Measurements from ENCODE around the gene GTF3C5.
"Not testable (repeated sequence)": the region's sequence is repeated elsewhere in the genome, so short reads cannot be mapped to it uniquely, and the experiment has no call there.

The GTF3C5 gene

DNA sequence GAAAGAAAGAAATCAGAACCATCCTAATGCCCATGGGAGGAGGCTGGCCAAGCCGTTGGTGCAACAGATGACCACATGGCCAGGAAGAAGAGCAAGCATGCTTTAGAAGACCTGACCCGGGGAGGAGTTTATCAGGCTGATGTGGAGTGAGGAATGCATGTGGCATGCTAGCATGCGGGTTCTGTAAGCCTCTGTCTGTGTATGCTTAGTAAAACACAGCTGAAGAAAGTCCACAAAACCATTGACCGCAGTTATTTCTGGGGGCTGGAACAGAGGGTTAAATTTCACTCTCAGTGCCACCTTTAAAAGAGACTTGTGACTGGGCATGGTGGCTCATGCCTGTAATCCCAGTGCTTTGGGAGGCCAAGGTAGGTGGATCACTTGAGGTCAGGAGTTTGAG, 33.2 kb upstream of the GTF3C5 start:
- DNase-seq, result no peak

DNA sequence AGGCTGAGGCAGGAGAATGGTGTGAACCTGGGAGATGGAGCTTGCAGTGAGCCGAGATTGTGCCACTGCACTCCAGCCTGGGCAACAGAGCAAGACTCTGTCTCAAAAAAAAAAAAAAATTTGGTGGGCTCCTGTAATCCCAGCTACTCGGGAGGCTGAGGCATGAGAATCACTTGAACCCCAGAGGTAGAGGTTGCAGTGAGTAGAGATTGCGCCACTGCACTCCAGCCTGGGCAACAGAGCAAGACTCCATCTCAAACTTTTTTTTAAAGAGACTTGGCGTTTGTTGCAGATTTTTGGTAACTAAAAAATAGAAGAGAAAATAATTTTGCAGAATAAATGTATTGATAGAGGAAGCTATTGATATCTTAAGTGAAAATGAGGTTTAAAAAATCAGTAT, 32.6 kb upstream of the GTF3C5 start:
- not testable (repeated sequence) for DNase-seq

DNA sequence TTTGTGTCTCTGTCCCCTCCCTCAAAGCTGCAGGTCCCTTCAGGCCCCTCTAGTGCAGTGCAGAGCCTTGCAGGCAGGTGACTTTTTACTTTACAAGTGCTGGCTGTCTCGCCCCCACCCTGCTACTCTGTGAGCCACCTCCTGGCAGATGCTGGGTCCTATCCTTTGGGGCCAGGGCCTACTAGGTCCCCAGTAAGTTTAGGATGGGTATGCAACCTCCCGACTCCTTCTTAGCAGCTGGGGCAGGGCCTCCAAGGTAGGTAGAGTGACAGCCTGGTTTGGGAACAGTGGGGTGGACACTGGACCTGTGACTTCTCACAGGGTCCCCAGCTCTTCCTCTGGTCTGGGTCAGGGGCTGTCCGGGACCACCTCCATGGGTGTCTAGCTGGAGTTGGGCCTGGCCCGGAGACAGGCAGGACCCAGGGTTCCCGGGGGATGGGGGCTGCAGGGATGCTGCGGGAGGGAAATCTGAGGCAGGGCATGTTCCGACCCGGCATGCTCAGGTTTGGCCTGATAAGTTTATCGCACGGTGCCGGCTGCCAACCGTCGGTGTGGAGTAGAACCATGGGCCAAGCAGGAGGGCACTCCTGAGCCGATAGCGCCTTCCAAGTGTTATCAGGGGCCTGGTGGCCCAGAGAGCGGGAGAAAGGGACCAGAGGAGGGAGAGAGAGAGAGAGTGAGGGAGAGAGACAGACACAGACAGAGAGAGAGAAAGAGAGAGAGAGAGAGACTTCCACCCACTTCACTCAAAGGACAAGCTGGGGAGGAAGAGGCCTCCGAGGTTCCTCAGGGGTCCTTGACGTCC, 31.8 kb upstream of the GTF3C5 start:
- no peak for DNase-seq

DNA sequence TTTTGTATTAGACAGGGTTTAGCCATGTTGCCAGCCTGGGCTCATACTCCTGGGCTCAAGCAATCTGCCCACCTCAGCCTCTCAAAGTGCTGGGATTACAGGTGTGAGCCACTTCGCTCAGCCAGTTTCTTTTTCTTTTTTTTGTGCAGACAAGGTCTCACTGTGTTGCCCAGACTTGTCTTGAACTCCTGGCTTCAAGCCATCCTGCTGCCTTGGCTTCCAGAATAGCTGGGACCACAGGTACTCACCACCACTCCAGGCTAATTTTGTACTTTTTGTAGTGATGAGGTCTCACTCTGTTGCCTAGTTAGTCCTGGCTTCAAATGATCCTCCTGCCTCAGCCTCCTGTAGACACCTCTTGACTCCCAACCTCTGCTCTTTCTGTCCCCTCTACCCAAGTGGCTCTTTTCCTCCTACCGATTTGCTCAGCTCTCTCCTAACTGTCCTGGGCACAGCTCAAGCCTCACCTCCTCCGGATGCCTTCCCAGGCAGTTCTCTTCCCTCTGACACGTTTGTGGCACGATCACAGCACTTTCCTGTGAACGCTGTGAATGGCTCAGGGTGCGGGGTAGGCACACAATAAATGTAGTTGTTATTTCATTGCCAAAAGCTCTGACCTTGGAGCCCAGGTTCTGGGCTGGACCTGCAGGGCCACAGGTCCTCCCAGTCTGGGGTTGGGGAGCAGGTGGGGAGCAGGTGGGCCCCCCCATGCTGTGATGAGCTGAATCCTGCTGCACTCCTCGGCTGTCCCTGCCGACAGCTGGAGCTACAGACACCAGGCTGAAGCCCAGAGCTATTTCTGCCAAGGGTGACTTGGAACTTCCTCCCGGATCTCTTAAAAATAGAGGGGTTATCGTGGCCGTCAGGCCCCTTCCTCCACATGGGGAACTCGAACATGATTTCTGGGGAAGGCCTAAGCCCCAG, 28.4 kb upstream of the GTF3C5 start:
- no peak for DNase-seq

DNA sequence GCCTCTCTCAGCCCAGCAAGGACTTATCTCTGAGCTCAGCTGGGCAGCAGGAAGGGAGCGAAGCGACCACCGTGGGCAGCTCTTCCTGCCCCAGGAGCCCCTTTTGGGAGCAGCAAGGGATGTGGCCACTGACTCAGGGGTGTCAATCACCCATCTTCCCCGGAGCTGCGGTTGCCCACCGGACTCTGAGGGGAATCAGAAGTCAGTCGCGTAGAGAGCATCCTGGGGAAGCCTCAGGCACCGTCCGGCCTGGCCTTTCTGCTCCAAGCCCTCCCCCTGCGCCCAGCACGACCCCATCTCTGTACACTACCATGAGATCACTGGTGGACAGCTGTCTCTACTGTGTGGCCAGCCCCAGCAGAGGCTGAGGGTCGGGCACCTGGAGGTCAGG, 27.7 kb upstream of the GTF3C5 start:
- no peak for DNase-seq

DNA sequence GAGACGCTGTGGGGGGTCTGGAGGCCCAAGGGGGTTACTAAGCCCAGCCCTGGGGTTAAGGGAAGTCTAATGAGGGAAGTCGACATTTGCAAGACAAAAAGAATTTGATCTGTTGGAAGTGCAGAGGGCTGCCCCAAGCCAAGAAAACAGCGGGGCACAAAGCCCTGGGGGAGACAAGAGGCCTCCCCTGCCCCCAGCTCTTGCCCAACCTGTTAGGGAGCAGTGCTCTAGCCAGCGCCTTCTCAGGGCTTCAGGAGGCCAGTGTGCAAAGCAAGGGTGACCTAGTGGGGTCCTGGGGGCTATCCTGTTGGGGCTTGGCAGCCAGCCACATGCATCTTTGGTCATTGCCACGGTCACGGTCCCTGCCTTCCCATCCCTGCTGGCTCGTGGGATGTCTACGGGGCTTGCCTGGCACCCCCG, 27.1 kb upstream of the GTF3C5 start:
- DNase-seq, result no peak

DNA sequence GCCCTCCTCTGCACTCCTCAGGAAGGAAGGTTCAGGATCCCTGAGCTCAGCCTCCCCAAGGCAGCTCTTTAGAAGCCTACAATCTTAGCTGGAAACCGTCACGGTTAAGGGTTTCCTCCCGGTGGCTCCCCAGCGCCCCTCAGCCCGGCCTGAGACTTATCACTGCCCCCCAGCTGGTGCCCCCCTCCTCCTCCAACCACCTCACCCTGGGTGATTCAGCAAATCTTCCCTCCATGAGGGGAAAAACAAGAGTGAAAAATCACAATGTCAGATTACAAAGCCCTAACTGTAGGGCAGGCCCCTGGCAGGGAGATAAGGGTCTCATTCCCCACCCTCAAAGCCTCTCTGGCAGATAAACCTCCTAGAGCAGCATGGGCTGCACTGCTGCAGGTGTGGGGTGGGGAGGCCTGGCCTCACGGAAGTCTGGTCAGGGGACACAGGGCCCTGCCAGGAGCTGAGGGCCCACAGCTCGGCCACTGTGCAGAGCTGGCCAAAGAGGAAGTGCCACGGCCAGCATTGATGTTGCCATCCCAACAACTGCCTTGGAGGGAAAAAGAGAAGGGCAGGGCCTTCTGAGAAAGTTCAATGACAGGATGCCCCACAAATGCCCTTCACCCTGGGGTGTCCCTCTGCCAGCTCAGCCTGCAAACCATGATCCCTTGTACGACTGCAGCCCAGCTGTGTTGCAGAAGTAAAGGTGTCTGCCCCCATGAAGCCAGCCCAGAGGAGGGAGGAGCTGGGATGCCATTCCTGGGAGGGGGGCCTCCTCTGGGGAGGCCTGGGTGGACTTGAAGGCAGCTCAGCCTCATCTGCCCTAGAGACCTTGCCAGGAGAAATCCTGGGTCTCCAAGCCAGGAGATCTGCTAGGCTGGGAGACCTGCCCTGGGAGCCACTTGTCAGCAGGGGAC, 26.5 kb upstream of the GTF3C5 start:
- DNase-seq, result no peak

DNA sequence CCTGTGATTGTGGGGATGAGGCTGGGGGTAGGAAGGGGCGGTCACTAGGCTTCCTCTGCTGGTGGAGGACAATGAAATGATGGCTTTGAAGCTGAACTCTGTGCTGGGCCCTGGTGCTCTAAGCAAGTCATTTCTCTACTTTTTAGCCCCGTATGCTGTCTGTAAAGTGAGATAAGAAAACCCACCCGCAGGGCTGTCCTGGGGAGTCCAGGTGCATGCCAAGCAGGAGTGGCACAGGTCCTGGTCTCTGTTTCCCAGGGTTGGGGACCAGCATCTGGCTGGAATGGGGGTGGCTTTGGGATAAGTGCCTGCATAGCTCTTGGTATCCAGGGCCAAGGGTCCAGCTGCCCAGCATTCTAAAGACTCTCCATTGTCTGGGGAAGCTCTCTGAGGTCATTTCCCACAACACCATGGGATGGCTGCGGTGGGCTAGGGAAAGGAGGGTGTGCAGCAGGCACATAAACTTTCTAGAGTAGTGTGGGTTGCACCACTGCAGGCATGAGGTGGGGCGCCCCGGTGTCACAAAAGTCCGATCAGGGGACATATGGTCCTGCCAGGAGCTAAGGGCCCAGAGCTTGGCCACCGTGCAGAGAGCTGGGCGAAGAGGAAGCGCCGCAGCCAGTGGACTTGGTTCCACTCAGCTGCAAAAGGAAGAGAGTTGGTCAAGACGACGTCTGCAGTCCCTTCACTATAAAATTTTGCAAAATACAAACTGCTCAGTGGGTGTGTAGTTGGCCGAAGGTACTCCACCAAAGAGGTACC, 25.6 kb upstream of the GTF3C5 start:
- no peak for DNase-seq

DNA sequence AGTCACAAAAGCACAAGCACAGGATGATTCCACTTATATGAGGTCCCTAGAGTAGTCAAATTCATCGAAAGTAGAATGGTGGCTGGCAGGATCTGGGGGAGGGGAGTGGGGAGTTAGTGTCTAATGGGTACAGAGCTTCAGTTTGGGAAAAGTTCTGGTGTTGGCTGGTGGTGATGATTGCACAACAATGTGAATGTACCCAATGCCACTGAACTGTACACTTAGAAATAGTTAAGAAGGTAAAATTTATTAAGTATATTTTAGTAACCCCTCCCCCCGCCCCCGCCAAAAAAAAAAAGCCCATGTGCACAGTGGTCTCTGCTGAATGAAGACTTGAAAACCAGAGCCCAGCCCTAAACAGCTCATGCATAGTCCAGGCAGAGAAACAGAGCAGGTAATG, 24.8 kb upstream of the GTF3C5 start:
- DNase-seq, result no peak

DNA sequence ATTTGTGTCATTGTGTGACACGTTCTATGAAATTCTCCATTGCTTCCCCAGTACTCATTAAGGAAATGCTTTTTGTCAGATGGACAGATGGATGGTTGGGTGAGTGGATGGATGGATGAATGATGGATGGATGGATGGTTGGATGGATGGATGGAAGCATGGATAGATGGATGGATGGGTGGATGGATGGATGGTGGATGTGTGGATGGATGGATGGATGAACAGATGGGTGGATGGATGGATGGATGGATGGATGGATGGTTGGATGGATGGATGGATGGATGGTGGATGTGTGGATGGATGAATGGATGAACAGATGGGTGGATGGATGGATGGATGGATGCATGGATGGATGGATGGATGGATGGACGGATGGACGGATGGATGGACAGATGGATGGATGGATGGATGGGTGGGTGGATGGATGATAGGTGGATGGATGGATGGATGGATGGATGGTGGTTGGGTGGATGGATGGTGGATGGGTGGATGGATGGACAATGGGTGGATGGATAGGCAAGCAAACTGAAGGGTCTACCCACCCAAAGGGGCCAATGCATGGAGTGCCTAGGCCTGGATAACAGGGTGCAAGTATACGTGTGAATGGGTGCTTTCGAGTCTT, 24.0 kb upstream of the GTF3C5 start:
- DNase-seq, result no peak

DNA sequence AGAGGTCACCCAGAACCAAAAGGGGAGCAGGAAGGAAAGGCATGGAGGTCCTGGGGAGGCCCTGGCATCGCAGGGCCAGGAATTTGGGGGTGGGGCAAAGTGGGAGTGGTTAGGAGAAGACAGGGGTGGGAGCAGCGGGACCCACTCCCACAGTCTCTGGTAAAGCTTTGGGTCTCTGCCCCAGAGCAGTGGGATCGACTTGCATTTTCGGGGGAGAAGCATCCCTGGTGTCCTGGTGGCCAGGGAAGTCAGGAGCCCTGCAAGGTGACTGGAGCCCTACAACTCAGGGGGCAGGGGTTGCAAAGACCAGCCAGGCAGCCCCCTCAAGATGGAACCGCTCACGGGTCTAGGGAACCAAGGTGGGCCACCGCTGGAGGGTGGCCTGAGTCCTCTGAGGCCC, 22.4 kb upstream of the GTF3C5 start:
- no peak for DNase-seq

DNA sequence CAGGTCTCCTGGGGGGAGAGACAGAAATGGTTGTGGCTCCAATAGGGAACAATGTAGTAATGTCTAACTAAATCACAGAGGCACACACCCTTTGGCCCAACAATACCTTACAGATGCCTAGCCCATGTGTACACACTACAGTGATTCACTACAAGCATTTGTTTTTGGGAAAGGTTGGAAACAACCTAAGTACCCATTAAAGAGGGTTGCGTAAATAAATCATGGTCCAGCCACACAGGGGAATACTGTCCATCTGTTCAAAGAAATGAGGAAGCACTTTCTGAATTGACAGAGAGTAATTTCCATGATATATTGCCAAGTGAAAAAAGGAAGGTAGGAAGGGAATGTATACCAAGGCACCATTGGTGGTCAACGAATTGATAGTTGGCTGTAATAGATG, 22.0 kb upstream of the GTF3C5 start:
- DNase-seq, result no peak

DNA sequence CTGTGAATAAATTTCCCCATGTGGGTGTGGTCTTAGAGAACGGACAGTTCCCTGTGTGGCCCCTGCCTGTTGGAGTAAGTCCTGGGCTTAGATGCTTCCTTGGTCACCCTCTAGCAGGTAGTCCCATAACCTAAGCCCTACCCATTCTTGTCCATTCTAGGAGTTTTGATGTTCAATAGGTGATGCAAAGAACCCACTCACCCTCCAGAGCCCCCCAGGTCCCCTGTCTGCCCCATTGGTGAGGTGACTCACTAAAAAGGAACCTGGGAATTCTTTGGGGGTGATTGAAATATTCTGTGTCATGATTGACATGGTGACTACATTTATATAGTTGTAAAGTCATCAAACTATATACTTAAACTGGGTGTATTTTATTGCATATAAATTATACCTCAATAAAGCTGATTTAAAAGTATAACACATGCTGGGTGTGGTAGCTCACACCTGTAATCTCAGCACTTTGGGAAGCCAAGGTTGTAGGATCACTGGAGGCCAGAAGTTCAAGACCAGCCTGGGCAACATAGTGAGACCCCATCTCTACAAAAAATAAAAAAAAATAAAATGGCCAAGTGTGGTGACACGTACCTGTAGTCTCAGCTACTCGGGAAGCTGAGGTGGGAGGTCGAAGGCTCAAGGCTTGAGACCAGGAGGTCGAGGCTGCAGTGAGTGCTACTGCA, 20.8 kb upstream of the GTF3C5 start:
- no peak for DNase-seq

DNA sequence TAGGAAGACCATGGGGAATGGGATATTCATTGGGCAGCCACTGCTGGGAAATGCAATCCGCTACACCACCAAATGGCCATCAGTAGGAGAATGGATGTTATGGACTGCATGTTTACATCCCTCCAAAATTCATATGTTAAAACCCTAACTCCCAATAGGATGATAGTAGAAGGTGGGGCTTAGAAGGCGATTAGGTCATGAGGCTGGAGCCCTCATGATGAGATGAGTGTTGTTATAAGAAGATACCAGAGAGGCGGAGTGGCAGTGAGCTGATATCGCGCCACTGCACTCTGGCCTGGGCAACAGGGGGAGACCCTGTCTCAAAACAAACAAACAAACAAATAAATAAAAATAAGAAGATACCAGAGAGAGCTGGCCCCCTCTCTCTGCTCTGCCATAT, 16.1 kb upstream of the GTF3C5 start:
- no peak for DNase-seq

DNA sequence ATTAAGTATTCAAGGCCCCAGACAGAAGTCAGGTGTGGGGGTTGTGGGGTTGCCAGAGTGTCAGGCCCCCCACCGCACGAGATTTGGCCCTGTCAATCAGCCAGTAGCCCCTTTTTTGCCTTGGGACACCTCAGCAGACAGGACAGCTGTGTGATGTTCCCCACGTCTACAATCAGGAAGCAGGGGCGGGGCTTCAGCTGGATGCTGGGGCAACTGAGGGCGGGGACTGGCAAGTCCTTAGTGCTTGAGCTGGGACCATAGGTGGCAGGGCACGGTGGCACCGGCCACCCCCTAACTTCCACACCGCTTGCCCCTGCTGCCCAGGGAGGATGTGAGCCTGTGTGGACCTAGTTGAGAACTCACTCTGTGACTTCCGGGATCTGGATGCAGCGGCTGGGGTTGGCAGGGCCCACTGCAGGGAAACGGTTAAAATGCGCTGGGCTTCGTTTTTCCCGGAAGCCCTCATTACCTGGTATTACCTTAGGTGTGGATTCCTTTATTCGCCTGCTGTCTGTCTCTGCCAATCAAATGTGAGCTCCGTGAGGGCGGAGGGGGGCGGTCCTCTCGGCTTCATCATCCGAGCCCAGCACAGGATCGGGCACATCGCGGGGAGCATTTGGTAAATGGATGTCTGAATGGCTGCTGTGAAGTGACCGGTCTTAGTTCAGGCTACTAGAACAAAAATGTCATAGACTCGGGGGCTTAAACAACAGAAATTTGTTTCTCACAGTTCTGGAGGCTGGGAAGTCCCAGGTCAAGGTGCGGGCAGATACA, 7.5 kb upstream of the GTF3C5 start:
- DNase-seq, result no peak

DNA sequence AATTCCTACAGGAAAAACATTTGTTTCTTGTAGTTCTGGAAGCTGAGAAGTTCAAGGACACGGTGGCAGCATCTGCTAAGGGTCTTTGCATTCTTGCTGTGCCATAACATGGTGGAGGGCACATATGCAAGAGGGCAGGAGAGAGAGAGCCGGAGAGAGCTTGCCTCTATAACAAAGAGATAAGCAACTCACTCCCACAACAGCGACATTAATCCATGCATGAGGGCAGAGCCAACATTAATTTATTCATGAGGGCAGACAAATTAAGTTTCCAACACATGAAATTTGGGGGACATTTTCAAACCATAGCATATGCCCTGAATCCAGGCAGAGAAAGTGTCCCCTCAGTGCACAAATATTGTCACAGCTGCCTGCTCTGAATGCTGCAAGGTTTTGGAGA, 4.4 kb upstream of the GTF3C5 start:
- DNase-seq, result no peak

DNA sequence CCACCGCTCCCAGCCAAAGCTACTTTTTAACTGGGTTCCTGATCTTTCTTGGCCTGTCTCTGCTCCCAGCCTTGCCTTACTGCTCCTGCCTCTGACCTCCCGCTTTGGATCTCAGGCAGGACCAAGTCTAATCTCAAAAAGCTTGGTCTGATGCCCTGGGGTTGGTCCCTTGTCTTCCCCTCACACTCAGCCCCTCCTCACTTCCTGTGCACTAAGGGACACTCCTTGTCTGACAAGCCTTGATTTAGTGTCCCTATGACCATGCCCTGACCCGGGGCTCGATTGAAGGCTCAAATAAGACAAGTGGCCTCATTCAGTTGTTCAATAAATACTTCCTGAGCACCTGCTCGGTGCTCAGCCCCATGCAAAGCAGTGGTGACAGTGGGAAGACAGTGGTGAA, 3.7 kb upstream of the GTF3C5 start:
- no peak for DNase-seq

DNA sequence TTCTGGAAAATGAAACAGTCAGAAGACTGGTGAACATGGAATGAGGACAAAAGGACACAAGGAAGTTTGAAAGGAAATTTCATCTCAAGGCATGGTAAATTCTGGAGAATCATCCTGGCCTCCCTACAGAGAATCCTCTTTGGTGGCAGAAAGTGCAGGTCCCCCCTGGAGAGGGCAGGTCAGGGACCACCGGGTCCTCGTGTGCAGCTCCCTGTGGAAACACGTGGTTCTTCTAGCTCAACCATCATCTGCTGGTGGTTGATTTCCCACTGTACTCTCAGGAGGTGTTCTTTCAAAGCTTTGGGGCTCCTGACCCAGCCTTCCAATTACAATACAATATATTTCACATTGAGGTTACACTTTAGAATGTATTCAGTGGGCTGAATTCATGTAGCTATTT, 2.6 kb upstream of the GTF3C5 start:
- no peak for DNase-seq

DNA sequence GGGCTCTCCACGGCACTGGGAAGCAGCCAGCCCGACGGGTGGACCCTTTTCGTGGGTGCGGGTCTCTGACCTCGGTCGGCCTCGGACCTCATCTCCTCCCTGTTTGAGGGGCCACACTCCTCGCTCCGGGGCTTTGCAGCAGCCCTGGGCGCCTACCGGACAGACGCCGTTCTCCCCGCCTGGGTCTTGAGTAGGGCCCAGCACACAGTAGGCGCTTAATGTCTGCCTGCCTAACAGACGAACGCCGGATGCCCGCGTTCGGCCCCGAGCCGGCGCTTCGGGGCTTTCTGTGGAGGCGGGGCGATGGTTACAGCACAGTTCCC, 842 bp upstream of the GTF3C5 start:
- DNase-seq, result no peak

DNA sequence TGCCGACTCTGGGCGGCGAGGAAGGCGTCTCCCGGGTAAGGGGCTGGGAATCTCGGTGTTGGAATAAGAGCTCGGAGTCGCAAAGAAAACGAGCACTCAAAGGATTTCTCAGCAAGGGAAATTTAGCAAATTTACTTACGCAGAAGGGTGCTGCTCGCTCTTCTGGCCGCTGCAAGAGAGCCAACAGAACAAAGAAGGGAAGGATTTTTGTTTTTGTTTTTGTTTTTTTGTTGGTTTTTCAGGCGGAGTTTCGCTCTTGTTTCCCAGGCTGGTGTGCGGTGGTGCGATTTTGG, 279 bp downstream of the GTF3C5 start:
- no peak for DNase-seq

DNA sequence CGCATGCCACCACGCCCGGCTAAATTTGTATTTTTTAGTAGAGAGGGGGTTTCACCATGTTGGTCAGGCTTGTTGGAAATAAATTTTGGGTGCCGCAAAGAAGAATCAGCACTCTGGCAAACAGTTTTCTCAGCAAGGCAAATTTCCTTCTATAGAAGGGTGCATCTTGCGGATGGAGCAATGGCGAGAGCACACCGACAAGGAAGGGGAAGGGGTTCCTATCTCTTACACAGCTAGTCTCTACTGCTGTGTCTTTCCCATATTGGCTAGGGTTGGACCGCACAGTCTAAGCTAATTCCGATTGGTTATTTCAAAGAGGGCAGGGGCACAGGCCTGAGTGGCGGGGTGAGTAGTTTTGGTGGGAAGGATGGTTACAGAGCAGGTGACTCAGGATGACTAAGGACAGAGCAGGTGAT, 707 bp downstream of the GTF3C5 start:
- no peak for DNase-seq
